Measurements from ENCODE around the gene SCIMP. TPM values are rescaled to one million over a fixed set of nuclear protein-coding genes. Genes with fewer than 3 reads are reported as not detected.
A peak's percentile ranks its signal among the peaks of the same experiment; 100 is the strongest.
"Not testable (repeated sequence)": the region's sequence is repeated elsewhere in the genome, so short reads cannot be mapped to it uniquely, and the experiment has no call there.

Gene SCIMP
- total RNA-seq, 1 donor from 2014 or later: not detected

GRCh38 chr17:5254414-5254813 lies 19.8 kb upstream of the SCIMP start:
- intact Hi-C loops (cut with micrococcal nuclease): no loop called here
- no peak overlapping the region for H3K27ac Mint-ChIP-seq
- peaks cover 2% of the 10 kb centered on the region for H3K27me3 Mint-ChIP-seq
- no peak overlapping the region for H3K4me3 Mint-ChIP-seq
- H3K9me3 Mint-ChIP-seq: no peaks in the 10 kb centered on the region
- peaks cover 10% of the 10 kb centered on the region for H3K4me1 Mint-ChIP-seq
- no peak for DNase-seq
- H3K36me3 Mint-ChIP-seq (ENCODE audit: low read depth): no peaks in the 10 kb centered on the region

GRCh38 chr17:5249615-5250014 lies 15.0 kb upstream of the SCIMP start:
- no peak overlapping the region for H3K4me3 Mint-ChIP-seq
- H3K27me3 Mint-ChIP-seq: no peaks in the 10 kb centered on the region
- H3K9me3 Mint-ChIP-seq: no peaks in the 10 kb centered on the region
- DNase-seq: peak; percentile 89
- H3K36me3 Mint-ChIP-seq (ENCODE audit: low read depth): no peaks in the 10 kb centered on the region
- peaks cover 3% of the 10 kb centered on the region for H3K4me1 Mint-ChIP-seq
- intact Hi-C loops (cut with micrococcal nuclease): loop anchor here (10.0 kb wide), 4 partner anchors 55 to 1175 kb away; partner anchors contain the start of gene C1QBP
- H3K27ac Mint-ChIP-seq: no peak overlapping the region

GRCh38 chr17:5248821-5249479 lies 14.3 kb upstream of the SCIMP start:
- Mint-ChIP-seq H3K27ac (no peak overlapping the region), H3K36me3 (ENCODE audit: low read depth) (no peaks in the 10 kb centered on the region), H3K4me1 (peaks cover 3% of the 10 kb centered on the region), H3K9me3 (no peaks in the 10 kb centered on the region), H3K4me3 (no peak overlapping the region), H3K27me3 (no peaks in the 10 kb centered on the region)
- intact Hi-C loops (cut with micrococcal nuclease): loop anchor here (10.0 kb wide), 4 partner anchors 56 to 1176 kb away; partner anchors contain the start of gene C1QBP
- no peak for DNase-seq

- no peak overlapping the region for H3K27ac Mint-ChIP-seq
- intact Hi-C loops (cut with micrococcal nuclease): loop anchor here (10.0 kb wide), 4 partner anchors 57 to 1177 kb away; partner anchors contain the start of gene C1QBP
Observed at GRCh38 chr17:5247621-5248020, 13.0 kb upstream of the SCIMP start.

GRCh38 chr17:5241861-5242671 lies 7.4 kb upstream of the SCIMP start:
- peak; percentile 64 for DNase-seq
- no peaks in the 10 kb centered on the region for H3K27me3 Mint-ChIP-seq
- H3K27ac Mint-ChIP-seq: peak overlapping the region; percentile 60
- peaks cover 2% of the 10 kb centered on the region for H3K36me3 Mint-ChIP-seq (ENCODE audit: low read depth)
- intact Hi-C loops (cut with micrococcal nuclease): loop anchor here (10.0 kb wide), 4 partner anchors 63 to 1183 kb away; partner anchors contain the start of gene C1QBP
- no peaks in the 10 kb centered on the region for H3K9me3 Mint-ChIP-seq
- peaks cover 14% of the 10 kb centered on the region for H3K4me1 Mint-ChIP-seq
- peak overlapping the region; percentile 44 for H3K4me3 Mint-ChIP-seq

More at GRCh38 chr17:5247621-5248020, 13.0 kb upstream of the SCIMP start:
- DNase-seq: no peak
- Mint-ChIP-seq H3K36me3 (ENCODE audit: low read depth) (no peaks in the 10 kb centered on the region), H3K4me1 (peaks cover 10% of the 10 kb centered on the region), H3K9me3 (no peaks in the 10 kb centered on the region), H3K27me3 (no peaks in the 10 kb centered on the region), H3K4me3 (no peak overlapping the region)

- not testable (repeated sequence) for H3K9me3 Mint-ChIP-seq; H3K4me3 Mint-ChIP-seq; H3K36me3 Mint-ChIP-seq (ENCODE audit: low read depth); H3K27me3 Mint-ChIP-seq; DNase-seq; H3K27ac Mint-ChIP-seq
- peaks cover 15% of the 10 kb centered on the region for H3K4me1 Mint-ChIP-seq
- intact Hi-C loops (cut with micrococcal nuclease): loop anchor here (5.0 to 10.0 kb wide), 5 partner anchors 42 to 1185 kb away; partner anchors contain the start of gene C1QBP
Observed at GRCh38 chr17:5239769-5240168, 5.1 kb upstream of the SCIMP start.

GRCh38 chr17:5238333-5238732 lies 3.7 kb upstream of the SCIMP start:
- Mint-ChIP-seq H3K27me3 (no peaks in the 10 kb centered on the region), H3K4me3 (no peak overlapping the region), H3K36me3 (ENCODE audit: low read depth) (peaks cover 2% of the 10 kb centered on the region), H3K4me1 (peaks cover 14% of the 10 kb centered on the region), H3K27ac (no peak overlapping the region), H3K9me3 (no peaks in the 10 kb centered on the region)
- intact Hi-C loops (cut with micrococcal nuclease): loop anchor here (5.0 kb wide), 1 partner anchor 41 kb away; no protein-coding TSS in a partner anchor
- DNase-seq: no peak

- peaks cover 8% of the 10 kb centered on the region for H3K4me1 Mint-ChIP-seq
- DNase-seq: peak; percentile 79
- no peaks in the 10 kb centered on the region for H3K9me3 Mint-ChIP-seq
- H3K36me3 Mint-ChIP-seq (ENCODE audit: low read depth): peaks cover 2% of the 10 kb centered on the region
- intact Hi-C loops (cut with micrococcal nuclease): loop anchor here (5.0 kb wide), 1 partner anchor 40 kb away; no protein-coding TSS in a partner anchor
- no peak overlapping the region for H3K27ac Mint-ChIP-seq
- H3K4me3 Mint-ChIP-seq: no peak overlapping the region
- no peaks in the 10 kb centered on the region for H3K27me3 Mint-ChIP-seq
Observed at GRCh38 chr17:5237541-5238016, 2.9 kb upstream of the SCIMP start.

- Mint-ChIP-seq H3K9me3 (no peaks in the 10 kb centered on the region), H3K4me1 (peaks cover 5% of the 10 kb centered on the region), H3K27me3 (no peaks in the 10 kb centered on the region), H3K27ac (no peak overlapping the region), H3K36me3 (ENCODE audit: low read depth) (no peaks in the 10 kb centered on the region), H3K4me3 (no peak overlapping the region)
- intact Hi-C loops (cut with micrococcal nuclease): loop anchor here (5.0 kb wide), 1 partner anchor 40 kb away; no protein-coding TSS in a partner anchor
- DNase-seq: no peak
Observed at GRCh38 chr17:5236938-5237540, 2.4 kb upstream of the SCIMP start.

- H3K27me3 Mint-ChIP-seq; H3K36me3 Mint-ChIP-seq (ENCODE audit: low read depth); H3K9me3 Mint-ChIP-seq; DNase-seq; intact Hi-C loops (cut with micrococcal nuclease); H3K27ac Mint-ChIP-seq; H3K4me1 Mint-ChIP-seq; H3K4me3 Mint-ChIP-seq: not testable (repeated sequence)
Observed at GRCh38 chr17:5233492-5233891, 1.2 kb downstream of the SCIMP start.

- Mint-ChIP-seq H3K9me3 (no peaks in the 10 kb centered on the region), H3K4me3 (no peak overlapping the region), H3K4me1 (peaks cover 8% of the 10 kb centered on the region), H3K27me3 (no peaks in the 10 kb centered on the region), H3K36me3 (ENCODE audit: low read depth) (no peaks in the 10 kb centered on the region), H3K27ac (no peak overlapping the region)
- DNase-seq: no peak
- intact Hi-C loops (cut with micrococcal nuclease): no loop called here
Observed at GRCh38 chr17:5226940-5227878, 7.5 kb downstream of the SCIMP start.

GRCh38 chr17:5225668-5226457 lies 8.8 kb downstream of the SCIMP start:
- H3K4me3 Mint-ChIP-seq: no peak overlapping the region
- intact Hi-C loops (cut with micrococcal nuclease): no loop called here
- H3K27ac Mint-ChIP-seq: no peak overlapping the region
- H3K27me3 Mint-ChIP-seq: no peaks in the 10 kb centered on the region
- H3K4me1 Mint-ChIP-seq: peaks cover 8% of the 10 kb centered on the region
- no peak for DNase-seq
- H3K9me3 Mint-ChIP-seq: no peaks in the 10 kb centered on the region
- H3K36me3 Mint-ChIP-seq (ENCODE audit: low read depth): no peaks in the 10 kb centered on the region

Measured in activated CD4-positive, alpha-beta T cell treated with anti-CD3 and anti-CD28 coated beads, Interleukin-2, amount 10 ng/mL, durations not matched to agents 24 days and 14 days (primary cell).